Stimulated activated CD4-positive, alpha-beta T cell treated with anti-CD3 and anti-CD28 coated beads, Interleukin-4, amount 100 ng/mL, for 1 hour (primary cell): ENCODE results near the gene NFXL1.
A peak's percentile ranks its signal among the peaks of the same experiment; 100 is the strongest.

Experiments used
- DNase-seq: peaks from one replicate; pipeline ENCODE4 v3.0.0-alpha.2; 2020

The NFXL1 gene

GRCh38 chr4:47882228-47882627 lies 32.2 kb downstream of the NFXL1 start:
- DNase-seq = no peak

DNA sequence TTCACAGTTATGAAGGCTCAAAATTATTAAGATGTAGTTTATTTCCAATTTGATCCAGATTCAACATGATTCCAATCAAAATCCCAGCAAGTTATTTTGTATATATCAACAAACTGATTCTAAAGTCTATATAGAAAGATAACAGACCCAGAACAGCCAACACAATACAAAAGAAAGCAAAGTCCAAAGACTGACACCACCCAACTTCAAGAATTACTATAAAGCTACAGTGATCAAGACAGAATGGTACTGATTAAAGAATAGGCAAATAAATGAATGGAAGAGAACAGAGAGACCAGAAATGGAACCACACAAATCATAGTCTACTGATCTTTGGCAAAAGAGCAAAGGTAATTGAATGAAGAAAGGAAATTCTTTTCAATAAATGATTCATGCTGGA lies 34.9 kb downstream of the NFXL1 start:
- no peak for DNase-seq

DNA sequence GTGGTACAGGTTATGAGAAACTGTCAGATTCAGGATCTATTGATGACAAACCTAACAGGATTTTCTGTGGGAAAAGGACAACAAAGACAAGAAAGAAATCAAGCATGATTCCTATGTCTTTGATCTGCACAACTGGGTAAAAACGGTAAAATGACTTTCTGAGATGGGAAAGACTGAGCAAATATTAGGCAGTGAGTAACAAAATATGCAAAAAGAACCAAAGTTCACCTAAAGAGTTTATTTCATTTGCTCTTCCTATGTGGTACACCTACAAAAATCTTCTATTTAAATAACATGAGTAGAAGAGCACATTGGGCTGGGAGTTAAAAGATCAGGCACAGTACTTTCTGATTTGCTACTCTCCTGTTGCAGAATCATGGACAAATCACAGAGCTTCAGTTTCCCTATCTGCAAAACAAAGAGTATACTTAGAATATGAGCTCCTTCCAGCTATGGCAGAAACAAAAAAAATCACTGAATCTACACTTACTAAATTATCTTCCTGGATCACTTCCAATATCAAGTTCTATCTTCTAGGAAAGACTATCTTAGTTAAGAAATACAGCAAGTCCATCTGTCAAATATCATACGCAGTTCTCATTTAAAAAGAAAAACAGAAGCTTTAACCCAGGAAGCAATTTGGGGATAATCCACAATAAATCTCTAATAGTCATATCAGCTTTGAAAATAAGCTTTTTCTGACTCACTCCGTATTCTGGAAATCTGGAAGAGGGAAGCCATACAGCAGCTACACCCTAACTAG lies 37.4 kb downstream of the NFXL1 start:
- no peak for DNase-seq

- DNase-seq = no peak
Observed at GRCh38 chr4:47876310-47876709, 38.1 kb downstream of the NFXL1 start.

DNA sequence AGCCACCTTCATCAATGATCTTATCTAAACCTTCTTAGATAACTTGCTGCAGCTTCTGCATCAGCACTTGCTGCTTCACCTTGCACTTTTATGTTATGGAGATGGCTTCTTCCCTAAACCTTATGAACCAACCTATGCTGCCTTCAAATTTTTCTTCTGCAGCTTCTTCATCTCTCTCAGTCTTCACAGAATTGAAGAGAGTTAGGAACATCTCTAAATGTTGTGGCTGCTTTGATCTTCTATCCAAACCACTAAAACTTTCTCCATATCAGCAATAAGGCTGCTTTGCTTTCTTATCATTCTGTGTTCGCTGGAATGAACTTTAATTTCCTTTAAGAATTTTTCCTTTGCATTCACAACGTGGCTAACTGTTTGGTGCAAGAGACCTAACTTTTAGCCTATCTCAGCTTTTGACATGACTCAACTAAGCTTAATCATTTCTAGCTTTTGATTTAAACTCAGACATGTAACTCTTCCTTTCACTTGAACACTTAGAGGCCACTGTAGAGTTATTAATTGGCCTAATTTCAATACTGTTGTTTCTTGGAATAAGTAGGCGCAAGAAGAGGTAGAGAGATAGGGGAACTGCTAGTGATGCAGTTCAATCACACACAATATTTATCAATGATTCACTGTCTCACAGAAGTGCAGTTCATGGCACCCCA lies 40.4 kb downstream of the NFXL1 start:
- no peak for DNase-seq

GRCh38 chr4:47863486-47863885 lies 50.9 kb downstream of the NFXL1 start:
- DNase-seq = no peak

GRCh38 chr4:47862297-47862696 lies 52.1 kb downstream of the NFXL1 start:
- no peak for DNase-seq

GRCh38 chr4:47860305-47860704 lies 54.1 kb downstream of the NFXL1 start:
- DNase-seq = no peak

DNA sequence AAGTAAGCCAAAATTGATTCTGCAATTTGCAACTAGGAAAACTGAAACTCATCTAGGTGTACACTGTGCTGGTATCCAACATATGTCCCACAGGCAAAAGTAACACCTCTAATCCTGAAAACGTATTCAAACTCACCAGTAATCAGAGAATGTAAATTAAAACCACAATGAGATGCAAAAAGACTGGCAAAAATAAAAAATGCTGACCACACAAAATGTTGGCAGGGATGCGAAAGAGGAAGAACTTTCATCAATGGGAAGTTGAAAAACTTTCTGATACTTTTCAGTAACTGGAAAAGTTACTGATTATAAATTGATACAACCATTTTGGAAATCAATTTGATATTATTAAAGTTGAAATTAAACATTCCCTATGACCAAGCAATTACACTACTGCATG lies 56.4 kb downstream of the NFXL1 start:
- DNase-seq = no peak

- no peak for DNase-seq
Observed at GRCh38 chr4:47856713-47857112, 57.7 kb downstream of the NFXL1 start.

GRCh38 chr4:47855350-47855749 lies 59.0 kb downstream of the NFXL1 start:
- DNase-seq = no peak

DNA sequence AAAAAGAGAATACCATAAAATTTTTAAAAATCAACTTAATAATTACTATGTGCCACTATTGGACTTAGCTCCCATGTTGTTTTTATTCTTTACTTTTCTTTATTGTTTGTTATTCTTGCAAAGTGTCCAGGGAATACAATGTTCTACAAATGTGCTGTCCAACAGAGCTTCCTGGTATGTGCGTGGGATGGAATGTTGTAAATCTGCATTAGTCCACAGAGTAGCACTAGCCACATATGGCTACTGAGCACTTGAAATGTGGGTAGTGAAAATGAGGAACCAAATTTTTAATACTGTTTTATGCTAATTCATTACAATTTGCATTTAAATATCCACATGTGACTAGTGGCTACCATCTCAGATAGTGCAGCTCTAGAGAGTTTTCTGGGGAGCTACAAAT lies 62.2 kb downstream of the NFXL1 start:
- DNase-seq = no peak

- DNase-seq = no peak
Observed at GRCh38 chr4:47849466-47849865, 64.9 kb downstream of the NFXL1 start.

- DNase-seq = no peak
Observed at GRCh38 chr4:47848041-47848440, 66.3 kb downstream of the NFXL1 start.

DNA sequence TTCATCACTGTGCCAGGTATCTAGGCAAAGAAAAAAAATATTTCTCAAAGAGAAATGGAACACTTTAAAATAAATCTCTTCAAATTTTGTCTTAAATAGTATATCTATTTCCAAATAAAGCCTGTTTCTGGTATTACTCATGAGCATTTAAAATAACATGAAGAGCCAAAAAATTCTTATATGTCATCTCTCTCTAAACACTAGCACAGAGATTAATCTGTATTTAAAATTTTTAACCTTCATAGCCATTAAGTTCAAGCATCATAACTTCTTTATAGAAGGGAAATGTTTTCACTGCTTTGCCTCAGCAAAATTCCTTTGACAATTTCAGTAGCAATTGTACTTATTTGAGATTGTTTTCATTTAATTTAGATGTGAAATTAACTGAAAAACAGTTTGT lies 71.4 kb downstream of the NFXL1 start:
- no peak for DNase-seq

GRCh38 chr4:47840291-47840690 lies 74.1 kb downstream of the NFXL1 start:
- DNase-seq = no peak

DNA sequence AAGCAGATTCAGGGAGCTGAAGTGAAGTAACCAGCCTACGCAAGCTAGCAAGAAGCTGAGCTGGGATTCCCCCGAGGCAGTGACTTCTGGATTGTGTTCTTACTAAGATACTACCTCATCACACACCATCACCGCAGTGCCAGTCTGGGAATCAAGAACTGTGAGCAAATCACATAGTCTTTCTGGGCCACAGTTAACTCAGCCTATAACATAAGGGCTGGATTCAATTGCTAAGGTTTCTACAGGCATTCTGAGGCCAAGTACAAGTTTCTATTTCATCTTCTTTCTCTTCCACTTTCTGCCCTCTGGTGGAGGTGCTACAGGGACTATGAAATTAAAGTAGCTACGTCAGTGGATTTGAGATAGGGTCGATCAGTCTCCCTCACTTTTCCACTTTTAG lies 75.1 kb downstream of the NFXL1 start:
- peak; percentile 41 for DNase-seq

- DNase-seq = no peak
Observed at GRCh38 chr4:47838445-47838844, 75.9 kb downstream of the NFXL1 start.

GRCh38 chr4:47837908-47838294 lies 76.5 kb downstream of the NFXL1 start, which contains the start of gene CORIN:
TSS of gene CORIN (minus strand) at chr4:47838067. CDS start at chr4:47837949, 118 bp downstream.
- no peak for DNase-seq

DNA sequence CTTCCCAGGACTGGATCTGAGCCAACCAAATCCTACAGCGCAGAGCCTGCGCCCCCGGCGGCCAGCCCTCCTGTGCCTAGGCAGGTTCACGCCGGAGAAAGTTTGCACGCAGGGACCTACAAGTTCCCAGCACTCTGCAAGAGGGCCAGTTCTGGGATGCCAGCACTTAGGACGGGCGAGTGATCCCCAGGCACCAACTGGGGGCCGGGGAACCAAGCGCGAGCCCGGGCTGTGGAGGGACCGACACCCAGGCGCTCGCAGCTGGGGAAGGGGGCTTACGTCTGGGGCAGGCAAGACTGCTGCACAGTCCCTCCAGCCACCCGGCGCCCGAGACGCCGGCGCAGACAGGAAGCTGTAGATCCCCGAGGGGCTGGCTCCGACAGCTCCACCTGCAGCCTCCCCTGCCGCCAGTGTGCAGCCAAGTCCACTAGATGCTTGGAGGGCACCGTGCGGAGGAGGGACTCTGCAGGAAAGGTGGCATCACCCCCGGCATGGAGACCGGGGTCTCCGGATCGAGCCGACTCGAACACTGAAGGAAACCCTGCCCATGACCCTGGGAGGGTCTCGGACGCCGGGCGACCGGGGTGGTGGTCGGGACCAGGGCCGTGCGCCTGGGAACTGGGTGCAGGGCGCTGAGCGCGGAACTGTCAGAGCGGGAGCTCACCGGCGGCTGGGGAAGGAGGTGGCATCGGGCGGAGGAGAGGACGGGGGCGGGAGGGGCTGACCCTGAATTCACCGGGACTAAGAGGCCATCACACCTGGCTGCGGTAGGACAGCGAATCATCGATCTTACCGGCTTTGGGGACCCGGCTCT lies 77.1 kb downstream of the NFXL1 start:
- DNase-seq = peak; percentile 38

DNA sequence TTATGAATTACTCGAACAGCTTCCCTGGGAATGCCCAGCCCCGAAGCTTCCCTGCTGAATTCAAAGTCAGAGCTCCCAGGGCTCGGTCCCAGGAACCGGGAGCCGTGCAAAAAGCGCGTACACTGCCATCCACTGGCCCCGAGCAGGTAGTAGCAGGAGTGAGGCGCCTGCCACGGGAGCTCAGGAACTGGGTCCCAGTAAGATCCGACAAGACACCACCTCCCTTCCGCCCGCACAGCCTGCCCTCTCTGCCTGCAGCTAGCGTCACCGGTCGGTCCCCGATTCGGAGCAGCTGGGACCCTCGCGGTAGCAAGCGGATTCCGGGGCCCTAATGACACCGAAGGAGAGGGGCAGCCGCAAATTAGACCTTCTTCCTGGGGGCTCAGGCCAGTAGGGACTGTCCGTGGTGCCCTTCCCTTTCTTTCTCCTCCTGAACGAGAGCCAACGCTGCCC lies 77.7 kb downstream of the NFXL1 start:
- peak; percentile 54 for DNase-seq

- no peak for DNase-seq
Observed at GRCh38 chr4:47835494-47835893, 78.9 kb downstream of the NFXL1 start.

- no peak for DNase-seq
Observed at GRCh38 chr4:47831026-47831679, 83.2 kb downstream of the NFXL1 start.
